Testis (tissue), 2 donors: ENCODE data around the gene DNMBP.

ENCODE experiments used
- CTCF ChIP-seq, 3 experiments: fragments of 450-650 bp in 2 of 3; fragments of 200-600 bp in 1 of 3; sonication (generic) in 1 of 3; IDR thresholded peaks; one replicate each; pipeline ENCODE4 v1.5.1; 2016 to 2019; ENCODE audit warnings: antibody characterized with exemption in 3 of 3, mild to moderate bottlenecking in 2 of 3, moderate library complexity in 1 of 3
- POLR2A ChIP-seq: fragments of 450-650 bp; IDR thresholded peaks from one replicate; pipeline ENCODE4 v1.6.1; 2017; ENCODE audit warnings: antibody characterized with exemption, mild to moderate bottlenecking, moderate library complexity

GRCh38 chr10:99976886-99977665, 32.7 kb downstream of the DNMBP start:
- TF ChIP-seq CTCF (IDR thresholded peaks at IDR 0.05) (no peak), POLR2A (no peak)
